H1 (cell line): Measurements from ENCODE around the gene CD52. TPM values are rescaled to one million over a fixed set of nuclear protein-coding genes. Genes with fewer than 3 reads are reported as not detected.

ENCODE experiments used
- CTCF ChIA-PET: fragments of 300-600 bp; sonication (Branson Sonifier 250); formaldehyde crosslinking; loops from one replicate; lab custom pipeline; 2021; ENCODE audit not compliant: partially characterized antibody; lab: Charles Lee
- POLR2A ChIA-PET: fragments of 300-600 bp; sonication (Branson Sonifier 250); formaldehyde crosslinking; loops from one replicate; lab custom pipeline; 2021; ENCODE audit warnings: inconsistent platforms; ENCODE audit not compliant: partially characterized antibody; lab: Charles Lee
- DNase-seq, 2 experiments: peaks; one replicate each; pipeline versions ENCODE4 v3.0.0 to v3.0.0-alpha.2; 2010 to 2022; ENCODE audit warnings: low spot score in 2 of 2, low read depth in 1 of 2, mixed read lengths in 1 of 2
- FAIRE-seq: peaks from 2 replicates; lab custom pipeline; 2011; peaks lifted over from hg19 to GRCh38; lab: Jason Lieb, UNC
- H2AFZ ChIP-seq: 2 replicates; pipeline ENCODE4 v1.8.1; 2012; ENCODE audit warnings: low read length, inconsistent platforms
- H2AK5ac ChIP-seq: 2 replicates; pipeline ENCODE4 v1.6.1; 2013; ENCODE audit warnings: low read depth, low read length
- H2BK120ac ChIP-seq: replicated peaks from 2 replicates; pipeline ENCODE3; 2013; ENCODE audit warnings: low read depth, low read length, inconsistent platforms
- H2BK12ac ChIP-seq: 2 replicates; pipeline ENCODE4 v1.6.1; 2013; ENCODE audit warnings: low read depth, low read length
- H2BK15ac ChIP-seq: 2 replicates; pipeline ENCODE4 v1.6.1; 2013; ENCODE audit warnings: low read length
- H2BK20ac ChIP-seq: 2 replicates; pipeline ENCODE4 v1.6.1; 2013; ENCODE audit warnings: low read length
- H2BK5ac ChIP-seq: 2 replicates; pipeline ENCODE4 v1.6.1; 2013; ENCODE audit warnings: low read depth, low read length
- H3K14ac ChIP-seq: 2 replicates; pipeline ENCODE4 v1.6.1; 2013; ENCODE audit warnings: inconsistent platforms; ENCODE audit not compliant: insufficient read length
- H3K18ac ChIP-seq: 2 replicates; pipeline ENCODE4 v1.6.1; 2013; ENCODE audit warnings: low read length; ENCODE audit errors: extremely low read depth
- H3K23ac ChIP-seq: 2 replicates; pipeline ENCODE4 v1.6.1; 2013; ENCODE audit warnings: inconsistent platforms; ENCODE audit not compliant: insufficient read length
- H3K23me2 ChIP-seq: 2 replicates; pipeline ENCODE4 v1.6.1; 2013; ENCODE audit warnings: low read depth, low read length
- H3K27ac ChIP-seq: 2 replicates; pipeline ENCODE4 v1.6.1; 2011; ENCODE audit warnings: low read depth, low read length, inconsistent platforms
- H3K27me3 ChIP-seq, 4 experiments: replicated peaks in 1 of 4; 1 replicate in 1 of 4; 2 replicates in 3 of 4; pipeline versions ENCODE4 v1.6.1 to v1.8.1; 2011 to 2013; ENCODE audit warnings: low read length in 3 of 4, mild to moderate bottlenecking in 3 of 4, inconsistent platforms in 2 of 4, mixed read lengths in 2 of 4, moderate library complexity in 1 of 4; ENCODE audit not compliant: control insufficient read depth in 3 of 4, insufficient read depth in 3 of 4; ENCODE audit errors: extremely low read depth in 1 of 4
- H3K36me3 ChIP-seq, 4 experiments: 2 replicates each; pipeline versions ENCODE4 v1.6.1 to v1.8.1; 2011 to 2013; ENCODE audit warnings: mild to moderate bottlenecking in 4 of 4, low read length in 3 of 4, moderate library complexity in 2 of 4, control low read depth in 1 of 4, inconsistent platforms in 1 of 4; ENCODE audit not compliant: insufficient read depth in 4 of 4, control insufficient read depth in 2 of 4
- H3K4ac ChIP-seq: replicated peaks from 2 replicates; pipeline ENCODE3; 2013; ENCODE audit warnings: low read length, low read depth, mixed read lengths, inconsistent platforms; ENCODE audit not compliant: insufficient read length
- H3K4me1 ChIP-seq, 4 experiments: replicated peaks in 1 of 4; 1 replicate in 1 of 4; 2 replicates in 3 of 4; pipeline versions ENCODE4 v1.6.1 to v1.8.1; 2011 to 2013; ENCODE audit warnings: low read length in 3 of 4, inconsistent platforms in 2 of 4, mixed read lengths in 1 of 4; ENCODE audit not compliant: insufficient read depth in 4 of 4, control insufficient read depth in 3 of 4
- H3K4me2 ChIP-seq, 2 experiments: 2 replicates each; pipeline versions ENCODE4 v1.6.1 to v1.8.1; 2011 to 2013; ENCODE audit warnings: low read depth in 2 of 2, low read length in 2 of 2, control low read depth in 1 of 2, inconsistent platforms in 1 of 2, mild to moderate bottlenecking in 1 of 2; ENCODE audit not compliant: insufficient read depth in 1 of 2
- H3K4me3 ChIP-seq, 4 experiments: fragments of 200-600, 300-600 bp in 1 of 4; sonication (generic), shearing (Covaris generic), sonication (Bioruptor Twin) in 1 of 4; 2 replicates each; pipeline versions ENCODE4 v1.5.1 to v1.8.1; 2011 to 2016; ENCODE audit warnings: low read length in 4 of 4, low read depth in 3 of 4, control low read depth in 2 of 4, inconsistent platforms in 2 of 4, mild to moderate bottlenecking in 2 of 4, mixed read lengths in 1 of 4, moderate library complexity in 1 of 4; ENCODE audit not compliant: insufficient read depth in 2 of 4; ENCODE audit errors: extremely low read depth in 1 of 4
- H3K56ac ChIP-seq: replicated peaks from 2 replicates; pipeline ENCODE3; 2013; ENCODE audit warnings: low read depth, mild to moderate bottlenecking, mixed read lengths, low read length, inconsistent platforms; ENCODE audit not compliant: insufficient read length
- H3K79me1 ChIP-seq: 2 replicates; pipeline ENCODE4 v1.6.1; 2013; ENCODE audit warnings: low read depth, low read length, control low read depth
- H3K79me2 ChIP-seq, 2 experiments: 2 replicates each; pipeline versions ENCODE4 v1.6.1 to v1.8.1; 2012 to 2013; ENCODE audit warnings: low read length in 2 of 2, mild to moderate bottlenecking in 2 of 2, inconsistent platforms in 1 of 2; ENCODE audit not compliant: insufficient read depth in 2 of 2, control insufficient read depth in 1 of 2
- H3K9ac ChIP-seq, 4 experiments: replicated peaks in 1 of 4; 1 replicate in 1 of 4; 2 replicates in 3 of 4; pipeline versions ENCODE4 v1.6.1 to v1.8.1; 2011 to 2013; ENCODE audit warnings: low read depth in 3 of 4, low read length in 3 of 4, control low read depth in 2 of 4, mild to moderate bottlenecking in 2 of 4, moderate library complexity in 2 of 4, inconsistent platforms in 1 of 4; ENCODE audit errors: extremely low read depth in 1 of 4
- H3K9me3 ChIP-seq, 2 experiments: 2 replicates each; pipeline versions ENCODE4 v1.6.1 to v1.8.1; 2012 to 2013; ENCODE audit warnings: mild to moderate bottlenecking in 2 of 2, moderate library complexity in 2 of 2, control low read depth in 1 of 2, inconsistent platforms in 1 of 2, low read depth in 1 of 2, low read length in 1 of 2, mixed read lengths in 1 of 2; ENCODE audit not compliant: insufficient read depth in 2 of 2
- H4K20me1 ChIP-seq, 2 experiments: replicated peaks in 1 of 2; 2 replicates each; pipeline versions ENCODE3 to v1.8.1; 2011 to 2013; ENCODE audit warnings: inconsistent platforms in 2 of 2, low read length in 2 of 2, mild to moderate bottlenecking in 1 of 2; ENCODE audit not compliant: insufficient read depth in 2 of 2, control insufficient read depth in 1 of 2
- H4K5ac ChIP-seq: 2 replicates; pipeline ENCODE4 v1.6.1; 2013; ENCODE audit warnings: low read length, low read depth, mixed read lengths, inconsistent platforms; ENCODE audit not compliant: insufficient read length
- H4K8ac ChIP-seq: 2 replicates; pipeline ENCODE4 v1.8.0; 2013; ENCODE audit warnings: mild to moderate bottlenecking, moderate library complexity, low read length, inconsistent platforms; ENCODE audit not compliant: insufficient read depth; ENCODE audit errors: extremely low read depth
- H4K91ac ChIP-seq: replicated peaks from 2 replicates; pipeline ENCODE3; 2013; ENCODE audit warnings: low read length, mixed read lengths, inconsistent platforms; ENCODE audit not compliant: insufficient read length
- ASH2L ChIP-seq: fragments of 200-600, 300-600 bp; sonication (generic); IDR thresholded peaks from one replicate; pipeline ENCODE4 v1.7.1; 2017; ENCODE audit warnings: low read length
- ATF2 ChIP-seq: IDR thresholded peaks from 2 replicates; pipeline ENCODE4 v1.6.1; 2012; ENCODE audit warnings: low read length, inconsistent platforms
- EGR1 ChIP-seq: IDR thresholded peaks from 2 replicates; pipeline ENCODE4 v1.6.1; 2011; ENCODE audit warnings: low read depth, low read length, borderline replicate concordance
- EZH2 ChIP-seq: fragments of 200-600 bp; sonication (generic); IDR thresholded peaks from 2 replicates; pipeline ENCODE4 v1.7.1; 2012; ENCODE audit warnings: low read depth, mild to moderate bottlenecking, moderate library complexity, low read length, inconsistent platforms; ENCODE audit not compliant: severe bottlenecking
- SAP30 ChIP-seq: fragments of 300-600 bp; sonication (generic); IDR thresholded peaks from 2 replicates; pipeline ENCODE4 v1.7.1; 2012; ENCODE audit warnings: low read length, moderate library complexity, mild to moderate bottlenecking, inconsistent platforms; ENCODE audit not compliant: insufficient read depth, insufficient replicate concordance
- TCF12 ChIP-seq: IDR thresholded peaks from 2 replicates; pipeline ENCODE4 v1.6.1; 2011; ENCODE audit warnings: low read depth, mild to moderate bottlenecking, low read length
- WGBS, 2 experiments: shearing (Covaris generic) in 1 of 2; methylation state at CpG; one replicate each; pipeline versions ENCODE4 v1.1.6 to v1.1.7; 2013 to 2015; ENCODE audit warnings: low lambda C conversion rate in 2 of 2, mixed read lengths in 2 of 2, inconsistent platforms in 1 of 2, low coverage in 1 of 2, missing lambda C conversion rate in 1 of 2; ENCODE audit not compliant: insufficient replicate concordance in 2 of 2, insufficient coverage in 1 of 2, insufficient read length in 1 of 2; ENCODE audit errors: extremely low coverage in 1 of 2, missing lambda C conversion rate in 1 of 2; 5-methylcytosine and 5-hydroxymethylcytosine counted together
- long read RNA-seq, 2 experiments: library from RNA in 1 of 2; library from capped mRNA in 1 of 2; stranded (forward); transcript quantifications; one replicate each; pipeline ENCODE4 v2.0.0, GENCODE V29; 2021; ENCODE audit warnings: inconsistent platforms in 1 of 2
- polyA minus RNA-seq, 3 experiments: library from RNA; depleted of rRNA, polyadenylated mRNA; stranded (reverse); fragments of >200 nt; gene quantifications; 1 replicate in 2 of 3; 2 replicates in 1 of 3; pipeline ENCODE4 v1.2.3, GENCODE V29; 2011
- polyA plus RNA-seq, 7 experiments: library from polyadenylated mRNA; depleted of rRNA in 3 of 7; stranded (reverse) in 5 of 7; unstranded in 2 of 7; fragments of >200 nt in 5 of 7; fragments of 200-250 nt in 2 of 7; gene quantifications; 1 replicate in 5 of 7; 2 replicates in 1 of 7; 4 replicates in 1 of 7; pipeline versions ENCODE4 v1.2.1 to v1.2.3, GENCODE V29; 2011 to 2013; ENCODE audit warnings: missing spikeins in 2 of 7, mixed read lengths in 2 of 7
- total RNA-seq: library from RNA; stranded (reverse); fragmentation: NEBNext Ultra II Directional; extraction: Animal tissue kit (Norgen Biotek cat#: 25700); gene quantifications from 2 replicates; pipeline ENCODE4 v1.2.1, GENCODE V29; 2021

CD52 gene
- total RNA-seq = 2.4 TPM in 1 of 2 replicates, not detected in the other
- polyA plus RNA-seq (2011; rRNA removed) = 2.7 and 3.1 TPM in 2 replicates
- 3.6 TPM for polyA plus RNA-seq (2011; cell fraction: cytosol; rRNA removed)
- 2.0 TPM for polyA plus RNA-seq (2011; cell fraction: nucleus; rRNA removed)
- polyA plus RNA-seq (2012, experiment 1 of 2) = 1.9 to 5.6 TPM (median 3.4 TPM) in 4 replicates
- 11.0 TPM for polyA plus RNA-seq (2012, experiment 2 of 2)
- polyA plus RNA-seq (2013, experiment 1 of 2) = 9.0 TPM
- polyA plus RNA-seq (2013, experiment 2 of 2) = 8.5 TPM
- 0.59 and 2.0 TPM in 2 replicates for polyA minus RNA-seq (2011; rRNA and poly(A)+ RNA removed)
- polyA minus RNA-seq (2011; cell fraction: cytosol; rRNA and poly(A)+ RNA removed) = not detected
- not detected for polyA minus RNA-seq (2011; cell fraction: nucleus; rRNA and poly(A)+ RNA removed)
- long read RNA-seq, experiment 1 = 0 reads
- long read RNA-seq, experiment 2 = 0 reads

- H2AK5ac ChIP-seq = no peak within 1 kb of the TSS
- H4K91ac ChIP-seq = peak within 1 kb of the TSS; percentile 41
- peaks cover 4 to 16% (median 8%) of the 10 kb centered on the region in 4 experiments for H3K4me1 ChIP-seq
- H3K23me2 ChIP-seq = no peaks in the 10 kb centered on the region
- H3K18ac ChIP-seq = 0 out of 2 replicates have a peak within 1 kb of the TSS, but pooled peaks have one; percentile 19
- peak within 1 kb of the TSS; percentile 20; the same call in 1 of the 2 replicates for H2BK15ac ChIP-seq
- no peaks in the 10 kb centered on the region for H3K27me3 ChIP-seq
- H3K27ac ChIP-seq = no peak within 1 kb of the TSS
- peak within 1 kb of the TSS; percentile 3; the same call in 1 of the 2 replicates for H2BK20ac ChIP-seq
- peaks cover 0 to 3% (median 2%) of the 10 kb centered on the region in 4 experiments; a peak in 4 of 8 replicates for H3K36me3 ChIP-seq
- no peak within 1 kb of the TSS; a peak in 1 of 8 replicates for H3K4me3 ChIP-seq
- H3K23ac ChIP-seq = no peak within 1 kb of the TSS
- peak within 1 kb of the TSS in 1 of 2 experiments; percentile 24; a peak in 1 of 4 replicates for H3K4me2 ChIP-seq
- no peaks in the 10 kb centered on the region for H3K79me2 ChIP-seq
- 75% methylated on average over 12 of the region's 12 CpGs; no CpG with 5 or more reads in 1 of the 2 experiments for WGBS, 2 experiments
- no peak within 1 kb of the TSS for H2BK120ac ChIP-seq
- ChIA-PET CTCF (interaction anchor here (0.6 to 57.0 kb wide), 17 partner anchors 9 to 221 kb away, joined by 3 to 1530 read pairs (median 3); partner anchors contain the start of genes CATSPER4, CEP85, SH3BGRL3 and UBXN11), POLR2A (interaction anchor here (0.7 to 5.0 kb wide), 16 partner anchors 11 to 154 kb away, joined by 3 to 29 read pairs (median 6); partner anchors contain the start of genes HMGN2, LIN28A, SH3BGRL3 and UBXN11)
- H3K4ac ChIP-seq = no peak within 1 kb of the TSS
- H3K14ac ChIP-seq = no peak within 1 kb of the TSS
- H4K8ac ChIP-seq = peak within 1 kb of the TSS; percentile 51; the same call in 1 of the 2 replicates
- peak within 1 kb of the TSS; percentile 68; the same call in 1 of the 2 replicates for H2BK12ac ChIP-seq
- peak within 1 kb of the TSS; percentile 41 for H4K5ac ChIP-seq
- H4K20me1 ChIP-seq = no peaks in the 10 kb centered on the region
- H2AFZ ChIP-seq = no peak within 1 kb of the TSS
- H3K9ac ChIP-seq = no peak within 1 kb of the TSS
- no peak within 1 kb of the TSS; the same call in 1 of the 2 replicates for H2BK5ac ChIP-seq
- DNase-seq (no peak), FAIRE-seq (peak; percentile 36)
- no peak within 1 kb of the TSS for H3K56ac ChIP-seq
- no peaks in the 10 kb centered on the region for H3K9me3 ChIP-seq
- no peaks in the 10 kb centered on the region for H3K79me1 ChIP-seq
- TF ChIP-seq EZH2 (no peak), SAP30 (no peak), EGR1 (no peak), ATF2 (no peak), ASH2L (no peak), TCF12 (no peak)
Measured at GRCh38 chr1:26317612-26318337, at the start of gene CD52. Gene CD52 (plus strand): TSS chr1:26317958. CDS start chr1:26318018, 60 bp downstream.
